Measurements from ENCODE around the gene DHRS12.

Gene DHRS12

GRCh38 chr13:51721496-51721895, 82.5 kb downstream of the DHRS12 start:
- DNase-seq, result no peak

- DNase-seq, result no peak
Measured at GRCh38 chr13:51719394-51719793, 84.6 kb downstream of the DHRS12 start.

All from 8988T (cell line).